Measurements from ENCODE around the gene FOXL3.

- TF ChIP-seq CTCF (IDR thresholded peaks at IDR 0.05; ENCODE audit: poor library complexity) (no peak), EZH2 (IDR thresholded peaks at IDR 0.05; ENCODE audit: borderline replicate concordance) (no peak)
Observed at GRCh38 chr7:268991-269390, 21.0 kb upstream of the FOXL3 start.

Measured in hepatocyte (in vitro differentiated cells).